HG03575 (cell line): ENCODE results near the gene TNFRSF6B.

ENCODE experiments used
- ATAC-seq: cut with Tn5 transposase; IDR thresholded peaks from one replicate; pipeline ENCODE4 v1.9.1; 2021; ENCODE audit not compliant: unreplicated experiment, insufficient number of reproducible peaks, low FRiP score; ENCODE audit errors: extremely low read depth

TNFRSF6B gene

DNA sequence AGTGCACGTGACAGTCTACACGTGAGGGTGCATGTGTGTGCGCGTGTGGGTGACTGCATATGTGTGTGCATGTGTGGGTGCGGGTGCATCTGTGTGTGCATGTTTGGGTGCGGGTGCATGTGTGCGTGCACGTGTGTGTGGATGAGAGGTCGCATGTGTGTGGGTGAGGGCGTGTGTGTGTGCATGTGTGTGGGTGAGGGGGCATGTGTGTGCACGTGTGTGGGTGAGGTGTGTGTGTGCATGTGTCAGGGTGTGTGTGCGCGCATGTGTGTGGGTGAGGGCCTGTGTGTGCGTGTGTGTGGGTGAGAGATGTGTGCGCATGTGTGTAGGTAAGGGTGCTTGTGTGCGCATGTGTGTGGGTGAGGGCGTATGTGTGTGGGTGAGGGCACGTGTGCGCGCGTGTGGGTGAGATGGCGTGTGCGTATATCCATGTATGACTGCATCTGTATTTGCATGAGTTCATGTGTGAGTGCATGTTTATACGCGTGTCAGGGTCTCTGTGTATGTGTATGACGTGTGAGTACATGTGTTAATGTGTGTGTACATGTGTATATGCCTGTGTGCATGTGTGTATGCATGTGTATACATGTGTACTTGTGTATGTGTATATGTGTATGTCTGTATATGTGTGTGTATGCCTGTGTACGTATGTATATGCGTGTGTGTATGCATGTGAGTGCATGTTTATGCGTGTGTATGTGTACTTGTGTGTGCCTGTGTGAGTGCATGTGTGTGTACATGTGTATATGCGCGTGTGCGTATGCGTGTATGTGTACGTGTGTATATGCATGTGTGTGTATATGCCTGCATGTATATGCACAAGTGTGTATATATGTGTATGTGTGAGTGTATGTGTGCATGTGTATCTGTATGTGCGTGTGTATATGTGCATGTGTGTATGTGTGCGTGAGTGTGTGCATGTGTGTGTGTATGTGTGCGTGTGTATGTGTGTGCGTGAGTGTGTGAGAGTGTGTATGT lies 36.0 kb downstream of the TNFRSF6B start:
- no peak for ATAC-seq

DNA sequence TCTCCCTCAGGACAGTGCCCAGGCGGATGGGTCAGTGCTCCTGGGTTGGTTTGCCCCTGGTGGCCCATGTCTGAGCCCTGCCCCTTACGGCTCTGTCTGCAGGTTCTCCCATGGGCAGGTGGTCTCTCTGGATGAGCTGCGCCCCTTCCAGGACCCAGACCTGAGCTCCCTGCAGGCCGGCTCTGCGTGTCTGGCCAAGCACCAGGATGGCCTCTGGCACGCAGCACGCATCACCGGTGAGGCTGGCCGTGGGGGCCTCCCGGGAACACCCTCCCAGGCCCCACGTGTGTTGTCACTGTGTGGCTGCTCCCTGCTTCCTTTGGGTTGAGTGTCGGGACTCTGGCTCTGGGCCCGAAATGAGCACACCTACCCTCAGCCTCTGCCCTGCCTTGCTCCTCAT lies 36.7 kb downstream of the TNFRSF6B start:
- no peak for ATAC-seq

- no peak for ATAC-seq
Observed at GRCh38 chr20:63733579-63734081, 37.2 kb downstream of the TNFRSF6B start.

DNA sequence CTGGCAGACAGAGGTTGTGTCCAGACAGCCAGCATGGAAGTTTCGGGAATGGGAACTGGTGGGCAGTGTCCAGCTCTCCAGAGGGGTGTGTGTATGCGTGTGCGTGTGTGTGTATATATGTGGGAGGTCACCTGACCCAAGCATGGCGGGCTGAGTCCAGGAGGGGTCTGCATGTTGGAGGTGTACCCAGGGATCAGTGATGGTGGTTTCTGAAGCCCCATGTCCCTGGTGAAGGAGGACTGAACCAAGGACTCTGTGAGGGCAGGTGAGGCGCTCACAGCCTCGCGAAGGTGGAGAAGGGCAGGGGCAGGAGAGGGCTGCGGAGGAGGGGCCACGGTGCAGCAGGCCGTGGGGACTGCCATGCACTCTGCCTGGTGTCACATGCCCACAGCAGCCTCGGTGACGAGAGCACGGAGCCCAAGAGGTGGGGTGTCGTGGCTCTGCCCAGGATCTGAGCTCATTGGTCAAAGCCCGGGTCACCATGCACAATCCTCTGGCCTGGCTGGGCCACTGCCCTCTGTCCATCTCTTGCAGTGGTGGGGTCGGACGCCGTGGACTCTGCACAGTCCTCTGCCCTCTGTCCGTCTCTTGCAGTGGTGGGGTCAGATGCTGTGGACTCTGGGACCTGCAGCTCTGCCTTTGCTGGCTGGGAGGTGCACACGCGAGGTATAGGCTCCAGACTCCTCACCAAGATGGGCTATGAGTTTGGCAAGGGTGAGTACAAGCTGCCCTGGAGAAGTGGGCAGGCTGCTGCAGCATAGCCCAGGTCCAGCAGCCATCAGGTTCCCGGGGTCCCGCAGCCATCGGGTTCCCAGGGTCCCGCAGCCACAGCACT lies 37.9 kb downstream of the TNFRSF6B start:
- no peak for ATAC-seq

GRCh38 chr20:63734946-63735858 lies 38.8 kb downstream of the TNFRSF6B start:
- ATAC-seq: no peak

GRCh38 chr20:63735859-63736718 lies 39.6 kb downstream of the TNFRSF6B start, which contains the start of gene LIME1:
Gene LIME1 (plus strand): TSS chr20:63736664. CDS start chr20:63737550, 886 bp downstream.
- no peak for ATAC-seq

- no peak for ATAC-seq
Observed at GRCh38 chr20:63736893-63737694, 40.6 kb downstream of the TNFRSF6B start.

- no peak for ATAC-seq
Observed at GRCh38 chr20:63737695-63737944, 41.2 kb downstream of the TNFRSF6B start.

DNA sequence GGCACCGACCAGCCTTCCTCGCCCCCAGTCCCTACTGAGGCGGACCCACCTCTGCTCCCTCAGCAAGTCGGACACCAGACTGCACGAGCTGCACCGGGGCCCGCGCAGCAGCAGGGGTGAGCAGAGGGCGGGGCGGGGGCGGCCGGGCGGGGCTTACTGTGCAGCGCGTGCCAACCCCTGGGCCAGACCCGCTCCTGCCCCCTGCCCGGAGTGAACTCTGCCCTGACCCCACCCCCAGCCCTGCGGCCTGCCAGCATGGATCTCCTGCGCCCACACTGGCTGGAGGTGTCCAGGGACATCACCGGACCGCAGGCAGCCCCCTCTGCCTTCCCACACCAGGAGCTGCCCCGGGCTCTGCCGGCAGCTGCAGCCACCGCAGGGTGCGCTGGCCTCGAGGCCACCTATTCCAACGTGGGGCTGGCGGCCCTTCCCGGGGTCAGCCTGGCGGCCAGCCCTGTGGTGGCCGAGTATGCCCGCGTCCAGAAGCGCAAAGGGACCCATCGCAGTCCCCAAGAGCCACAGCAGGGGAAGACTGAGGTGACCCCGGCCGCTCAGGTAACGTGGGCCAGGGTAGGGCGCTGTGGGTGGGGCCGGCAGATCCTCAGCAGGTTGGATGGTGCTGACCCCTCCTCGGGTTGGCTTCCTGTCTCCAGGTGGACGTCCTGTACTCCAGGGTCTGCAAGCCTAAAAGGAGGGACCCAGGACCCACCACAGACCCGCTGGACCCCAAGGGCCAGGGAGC lies 41.7 kb downstream of the TNFRSF6B start:
- ATAC-seq: no peak

- ATAC-seq: no peak
Observed at GRCh38 chr20:63738687-63739129, 42.3 kb downstream of the TNFRSF6B start.

- no peak for ATAC-seq
Observed at GRCh38 chr20:63739130-63740069, 42.9 kb downstream of the TNFRSF6B start, which contains the start of gene SLC2A4RG. Gene SLC2A4RG (plus strand): TSS chr20:63739776. CDS start chr20:63739913, 137 bp downstream.

DNA sequence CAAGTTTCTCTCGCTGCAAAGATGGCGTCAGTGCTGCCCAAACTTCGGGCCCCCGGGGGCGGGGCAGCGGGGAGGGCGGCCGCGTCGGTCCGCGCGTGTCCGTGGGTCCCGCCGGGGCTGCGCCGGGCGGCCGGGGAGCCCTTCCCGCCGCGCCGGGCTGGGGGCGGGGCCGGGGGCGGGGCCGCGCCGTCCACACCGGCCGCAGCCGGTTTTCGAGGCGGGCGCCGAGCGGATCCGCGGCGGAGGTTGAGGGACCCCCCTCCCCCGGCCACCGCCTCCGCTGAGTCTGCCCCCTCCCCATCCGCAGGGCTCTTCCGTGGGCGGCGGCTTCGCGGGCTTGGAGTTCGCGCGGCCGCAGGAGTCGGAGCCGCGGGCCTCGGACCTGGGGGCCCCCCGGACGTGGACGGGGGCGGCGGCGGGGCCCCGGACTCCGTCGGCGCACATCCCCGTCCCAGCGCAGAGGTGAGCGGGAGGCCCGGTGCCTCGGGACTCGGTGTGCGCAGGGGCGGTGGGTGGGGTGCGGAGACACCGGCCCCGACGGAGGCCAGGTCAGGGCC lies 43.7 kb downstream of the TNFRSF6B start:
- ATAC-seq: no peak

DNA sequence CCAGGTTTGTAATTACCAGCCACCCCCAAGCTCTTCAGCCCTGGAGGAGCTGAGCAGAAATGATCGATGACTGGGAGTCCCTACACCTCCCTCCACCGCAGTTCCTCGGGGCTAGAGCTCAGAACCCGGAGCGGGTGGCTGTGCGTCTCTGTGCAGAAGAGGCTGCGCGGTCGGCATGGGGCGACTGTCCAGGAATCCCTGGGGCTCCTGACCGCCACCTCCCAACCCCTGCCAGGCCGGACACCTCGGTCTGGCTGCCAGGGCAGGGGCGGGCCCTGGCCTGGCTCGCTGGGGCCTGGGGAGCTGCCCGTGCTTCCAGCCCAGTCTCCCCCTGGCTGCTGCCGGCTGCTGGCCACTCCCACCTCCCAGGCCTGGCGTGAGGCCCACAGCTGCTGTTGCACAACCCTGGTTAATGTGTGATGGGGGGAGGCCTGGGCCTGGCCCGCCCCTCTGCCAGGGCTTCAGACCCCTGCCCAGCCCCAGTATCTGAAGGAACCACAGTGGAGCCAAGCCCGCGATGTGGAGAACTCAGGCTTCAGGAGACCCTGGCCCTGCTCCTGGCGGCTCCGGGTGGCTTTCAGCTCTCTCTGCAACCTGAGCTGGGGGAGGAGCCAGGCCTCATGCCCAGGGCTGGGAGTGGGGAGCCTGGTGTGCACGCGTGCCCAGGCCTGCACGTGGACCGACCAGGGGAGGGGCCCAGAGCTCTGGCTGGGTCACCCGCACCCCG lies 44.3 kb downstream of the TNFRSF6B start:
- ATAC-seq: no peak

- no peak for ATAC-seq
Observed at GRCh38 chr20:63741354-63741675, 44.9 kb downstream of the TNFRSF6B start.
